Measurements from ENCODE around the gene CCDC73.

GRCh38 chr11:32597921-32598320 is 196.5 kb downstream of the CCDC73 start:
- TF ChIP-seq ZNF274 (IDR thresholded peaks at IDR 0.05; ENCODE audit: low read depth, low read length) (no peak), SUZ12 (IDR thresholded peaks at IDR 0.05; ENCODE audit: extremely low read depth, insufficient read depth, insufficient read length) (no peak), YY1 (IDR thresholded peaks at IDR 0.05; ENCODE audit: insufficient read depth, insufficient read length) (no peak)
